H9 (cell line): ENCODE results near the gene ZNF619. TPM values are rescaled to one million over a fixed set of nuclear protein-coding genes. Genes with fewer than 3 reads are reported as not detected.
A peak's percentile ranks its signal among the peaks of the same experiment; 100 is the strongest.

Experiments
- DNase-seq: peaks from one replicate; pipeline ENCODE4 v3.0.0-alpha.2; 2017
- H2AFZ ChIP-seq: one replicate; pipeline ENCODE4 v1.6.1; 2013; ENCODE audit warnings: mild to moderate bottlenecking, low read length, control low read depth, moderate library complexity
- H2AK5ac ChIP-seq: 2 replicates; pipeline ENCODE4 v1.6.1; 2013; ENCODE audit warnings: low read length, control low read depth, mixed read lengths; ENCODE audit not compliant: insufficient read length
- H2BK120ac ChIP-seq: one replicate; pipeline ENCODE4 v1.6.1; 2013; ENCODE audit warnings: low read depth, mild to moderate bottlenecking, low read length, control low read depth, inconsistent platforms; ENCODE audit not compliant: poor library complexity, severe bottlenecking
- H2BK12ac ChIP-seq: 2 replicates; pipeline ENCODE4 v1.6.1; 2013; ENCODE audit warnings: low read length, control low read depth, mixed read lengths, low read depth; ENCODE audit not compliant: insufficient read length
- H2BK15ac ChIP-seq: 2 replicates; pipeline ENCODE4 v1.6.1; 2013; ENCODE audit warnings: low read depth, low read length, control low read depth
- H2BK20ac ChIP-seq: one replicate; pipeline ENCODE4 v1.6.1; 2013; ENCODE audit warnings: low read depth, mild to moderate bottlenecking, low read length, control low read depth, inconsistent platforms; ENCODE audit not compliant: poor library complexity, severe bottlenecking
- H2BK5ac ChIP-seq: 2 replicates; pipeline ENCODE4 v1.6.1; 2013; ENCODE audit warnings: low read length, control low read depth, mixed read lengths; ENCODE audit not compliant: insufficient read length
- H3K14ac ChIP-seq: 2 replicates; pipeline ENCODE4 v1.6.1; 2013; ENCODE audit warnings: low read length, control low read depth; ENCODE audit not compliant: insufficient read depth
- H3K18ac ChIP-seq: 2 replicates; pipeline ENCODE4 v1.6.1; 2013; ENCODE audit warnings: low read depth, mild to moderate bottlenecking, mixed read lengths, low read length, control low read depth; ENCODE audit not compliant: insufficient read length
- H3K23ac ChIP-seq: 2 replicates; pipeline ENCODE4 v1.6.1; 2013; ENCODE audit warnings: low read length, control low read depth, mixed read lengths, low read depth; ENCODE audit not compliant: insufficient read length
- H3K23me2 ChIP-seq: 2 replicates; pipeline ENCODE4 v1.6.1; 2013; ENCODE audit warnings: low read depth, mild to moderate bottlenecking, mixed read lengths, low read length, control low read depth; ENCODE audit not compliant: insufficient read length, poor library complexity, severe bottlenecking
- H3K27ac ChIP-seq: 2 replicates; pipeline ENCODE4 v1.5.1; 2013; ENCODE audit warnings: low read length, control low read depth, mixed read lengths, low read depth; ENCODE audit not compliant: insufficient read length
- H3K27me3 ChIP-seq: 2 replicates; pipeline ENCODE4 v1.6.1; 2013; ENCODE audit warnings: low read length, control low read depth, inconsistent platforms; ENCODE audit not compliant: insufficient read depth
- H3K4ac ChIP-seq: 2 replicates; pipeline ENCODE4 v1.6.1; 2013; ENCODE audit warnings: low read depth, mild to moderate bottlenecking, control low read depth, inconsistent platforms, low read length, moderate library complexity
- H3K4me1 ChIP-seq: 2 replicates; pipeline ENCODE4 v1.6.1; 2013; ENCODE audit warnings: low read length, control low read depth, inconsistent platforms; ENCODE audit not compliant: insufficient read depth
- H3K4me2 ChIP-seq: 2 replicates; pipeline ENCODE4 v1.6.1; 2013; ENCODE audit warnings: low read length, control low read depth, mixed read lengths; ENCODE audit not compliant: insufficient read length, insufficient read depth
- H3K56ac ChIP-seq: 2 replicates; pipeline ENCODE4 v1.6.1; 2013; ENCODE audit warnings: low read depth, mild to moderate bottlenecking, mixed read lengths, low read length, control low read depth; ENCODE audit not compliant: insufficient read length
- H3K79me1 ChIP-seq: 2 replicates; pipeline ENCODE4 v1.6.1; 2013; ENCODE audit warnings: low read depth, mild to moderate bottlenecking, moderate library complexity, low read length, control low read depth, inconsistent platforms; ENCODE audit not compliant: insufficient read depth, poor library complexity, severe bottlenecking
- H3K79me2 ChIP-seq: 2 replicates; pipeline ENCODE4 v1.6.1; 2013; ENCODE audit warnings: low read length, control low read depth, inconsistent platforms; ENCODE audit not compliant: insufficient read depth
- H3K9ac ChIP-seq: 2 replicates; pipeline ENCODE4 v1.6.1; 2013; ENCODE audit warnings: low read length, control low read depth, mixed read lengths; ENCODE audit not compliant: insufficient read length; ENCODE audit errors: extremely low read depth
- H3K9me3 ChIP-seq: one replicate; pipeline ENCODE4 v1.6.1; 2013; ENCODE audit warnings: low read depth, low read length, inconsistent platforms; ENCODE audit not compliant: control insufficient read depth
- H3T11ph ChIP-seq: one replicate; pipeline ENCODE4 v1.6.1; 2013; ENCODE audit warnings: mild to moderate bottlenecking, low read length, control low read depth, inconsistent platforms
- H4K20me1 ChIP-seq: one replicate; pipeline ENCODE4 v1.6.1; 2013; ENCODE audit not compliant: control insufficient read depth, insufficient read length, insufficient read depth
- H4K5ac ChIP-seq: 2 replicates; pipeline ENCODE4 v1.6.1; 2013; ENCODE audit warnings: low read depth, mild to moderate bottlenecking, mixed read lengths, low read length, control low read depth; ENCODE audit not compliant: insufficient read length
- H4K8ac ChIP-seq: replicated peaks from 2 replicates; pipeline ENCODE4 v1.6.1; 2013; ENCODE audit warnings: low read length, control low read depth, mixed read lengths, low read depth; ENCODE audit not compliant: insufficient read length
- H4K91ac ChIP-seq: 2 replicates; pipeline ENCODE4 v1.6.1; 2013; ENCODE audit warnings: low read depth, mild to moderate bottlenecking, moderate library complexity, mixed read lengths, low read length, control low read depth; ENCODE audit not compliant: insufficient read length
- H3K27ac Mint-ChIP-seq, 3 experiments: 2 replicates in 2 of 3; 3 replicates in 1 of 3; pipeline ENCODE4 v1.8.0; 2020 to 2021; ENCODE audit warnings: mixed read lengths in 3 of 3, mild to moderate bottlenecking in 1 of 3, moderate library complexity in 1 of 3
- H3K27me3 Mint-ChIP-seq: 2 replicates; pipeline ENCODE4 v1.8.0; 2021; ENCODE audit warnings: low read depth, mild to moderate bottlenecking, moderate library complexity, mixed read lengths
- H3K36me3 Mint-ChIP-seq, 3 experiments: 2 replicates in 2 of 3; 3 replicates in 1 of 3; pipeline ENCODE4 v1.8.0; 2020 to 2021; ENCODE audit warnings: low read depth in 3 of 3, mixed read lengths in 3 of 3; ENCODE audit not compliant: insufficient read depth in 1 of 3
- H3K4me1 Mint-ChIP-seq, 2 experiments: 2 replicates each; pipeline ENCODE4 v1.8.0; 2020; ENCODE audit warnings: mixed read lengths in 2 of 2
- H3K4me3 Mint-ChIP-seq, 2 experiments: 2 replicates in 1 of 2; 3 replicates in 1 of 2; pipeline ENCODE4 v1.8.0; 2020 to 2021; ENCODE audit warnings: mild to moderate bottlenecking in 2 of 2, mixed read lengths in 2 of 2, moderate library complexity in 1 of 2
- H3K9me3 Mint-ChIP-seq, 2 experiments: 2 replicates in 1 of 2; 3 replicates in 1 of 2; pipeline ENCODE4 v1.8.0; 2020; ENCODE audit warnings: mild to moderate bottlenecking in 2 of 2, mixed read lengths in 2 of 2, moderate library complexity in 1 of 2
- CTCF ChIP-seq: fragments of 200-600 bp; sonication (generic); conservative IDR thresholded peaks from 3 replicates; pipeline ENCODE4 v1.8.0; 2021; ENCODE audit warnings: antibody characterized with exemption, mild to moderate bottlenecking
- WGBS: extraction: QIAGEN DNeasy Blood & Tissue Kit; methylation state at CpG from one replicate; pipeline ENCODE4 v1.1.7; 2013; ENCODE audit warnings: missing lambda C conversion rate, low lambda C conversion rate, mixed read lengths; ENCODE audit not compliant: insufficient read length; ENCODE audit errors: extremely low coverage; 5-methylcytosine and 5-hydroxymethylcytosine counted together
- total RNA-seq: library from RNA; stranded (reverse); gene quantifications from 2 replicates; pipeline ENCODE4 v1.2.1, GENCODE V29; 2021

ZNF619 gene
- total RNA-seq, 1 experiment from 2014 or later, result 4.8 TPM

- Histone ChIP-seq H3T11ph (no peak overlapping the region), H3K4me2 (no peak overlapping the region), H3K9me3 (no peaks in the 10 kb centered on the region), H2BK15ac (no peak overlapping the region), H3K14ac (no peak overlapping the region), H3K4ac (no peak overlapping the region), H3K79me1 (no peaks in the 10 kb centered on the region), H2BK20ac (no peak overlapping the region), H3K4me1 (no peaks in the 10 kb centered on the region), H4K20me1 (peaks cover 2% of the 10 kb centered on the region), H3K56ac (no peak overlapping the region), H3K9ac (no peak overlapping the region), H2AFZ (no peak overlapping the region), H2BK5ac (no peak overlapping the region), H2AK5ac (no peak overlapping the region), H3K27me3 (no peaks in the 10 kb centered on the region), H3K23ac (no peak overlapping the region), H3K27ac (no peak overlapping the region), H3K23me2 (no peaks in the 10 kb centered on the region), H4K91ac (no peak overlapping the region), H2BK12ac (no peak overlapping the region), H2BK120ac (no peak overlapping the region), H3K18ac (no peak overlapping the region), H4K5ac (no peak overlapping the region), H3K79me2 (no peaks in the 10 kb centered on the region), H4K8ac (no peak overlapping the region)
- peaks cover 8 to 9% of the 10 kb centered on the region in 2 experiments for H3K4me1 Mint-ChIP-seq
- H3K9me3 Mint-ChIP-seq, result no peaks in the 10 kb centered on the region
- peaks cover 27 to 58% (median 47%) of the 10 kb centered on the region in 3 experiments; a peak in 6 of 7 replicates for H3K36me3 Mint-ChIP-seq
- 100% methylated on average over 2 of the region's 4 CpGs for WGBS
- DNase-seq, result no peak
- no peaks in the 10 kb centered on the region for H3K27me3 Mint-ChIP-seq
- H3K27ac Mint-ChIP-seq, result peak overlapping the region; percentile 0 to 72 (median 15); a peak in 6 of 7 replicates
- no peak overlapping the region for H3K4me3 Mint-ChIP-seq
- TF ChIP-seq CTCF, result no peak
Observed at GRCh38 chr3:40465111-40465407, 11.9 kb upstream of the ZNF619 start.
